ENCODE results near the gene LINGO1. TPM values are rescaled to one million over a fixed set of nuclear protein-coding genes. Genes with fewer than 3 reads are reported as not detected.
A peak's percentile ranks its signal among the peaks of the same experiment; 100 is the strongest.

LINGO1 gene
- total RNA-seq, 4 donors from 2014 or later = 0.42 to 4.4 (median 1.5) TPM

DNA sequence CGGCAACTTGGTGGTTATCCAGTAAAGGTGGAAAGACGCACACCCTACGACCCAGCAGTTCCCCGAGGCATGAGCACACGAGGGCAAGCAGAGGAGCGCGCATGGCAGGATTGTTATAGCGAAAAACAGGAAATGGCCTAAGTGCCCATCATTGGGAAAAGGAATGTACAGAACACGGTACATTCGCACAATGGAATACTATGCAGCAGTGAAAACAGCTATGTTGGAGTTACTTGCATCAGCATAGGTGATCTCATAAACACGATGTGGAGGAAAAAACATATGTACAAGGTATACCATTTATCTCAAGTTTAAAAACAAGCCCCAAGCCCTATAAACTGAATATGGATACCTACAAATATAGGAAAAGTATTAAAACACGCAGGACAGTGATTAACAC is 6.7 kb upstream of the LINGO1 start:
- TF ChIP-seq POLR2A (IDR thresholded peaks at IDR 0.05) = no peak
- H3K4me3 ChIP-seq (ENCODE audit: low read depth, poor library complexity, severe bottlenecking) = no peak overlapping the region
- no peak for DNase-seq (ENCODE audit: low spot score in 2 of 2)
- 93 to 94% methylated on average over 12 of the region's 12 CpGs for WGBS, 2 donors
- intact Hi-C loops (cut with DNase I; ENCODE audit: low total_unique reads) = no loop called here

DNA sequence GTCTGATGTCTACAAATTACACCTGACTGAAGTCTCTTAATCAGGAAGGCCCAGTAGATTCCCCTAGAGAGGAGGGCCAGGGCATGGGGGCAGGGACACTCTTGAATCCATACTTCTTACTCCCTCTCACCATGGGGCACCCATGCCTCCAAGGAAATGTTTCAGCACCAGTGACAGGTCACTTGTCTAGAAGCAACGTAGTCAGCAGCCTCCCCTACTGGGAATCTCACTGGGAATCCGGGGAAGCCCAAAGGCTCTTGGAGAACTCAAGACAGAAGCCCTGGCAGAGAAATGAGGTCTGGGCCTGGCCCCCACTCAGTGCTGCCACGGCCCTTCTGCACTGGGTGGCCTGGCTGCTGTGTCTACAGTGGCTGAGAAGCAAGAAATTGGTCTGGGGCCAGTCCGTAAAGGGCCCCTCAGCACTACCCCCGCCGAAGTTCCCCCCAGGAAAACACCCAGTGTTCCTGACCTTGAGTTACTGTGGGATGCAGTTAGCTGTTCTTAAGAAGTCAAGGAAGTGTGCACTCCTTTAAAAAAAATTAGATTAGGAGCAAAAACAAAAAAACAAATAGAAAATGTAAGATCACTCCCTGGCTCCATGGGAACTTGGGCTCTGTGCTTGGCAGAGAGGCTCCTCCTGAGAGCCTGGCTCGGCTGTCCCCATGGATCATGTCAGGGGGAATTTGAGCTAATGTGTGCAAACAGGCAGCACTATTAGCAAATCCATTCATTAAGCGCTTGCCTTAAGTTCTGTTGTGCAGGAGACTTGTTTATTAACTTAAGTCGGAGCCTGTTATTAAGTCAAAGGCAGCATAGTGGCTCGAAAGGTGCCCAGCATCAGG is 5.4 kb upstream of the LINGO1 start:
- H3K4me3 ChIP-seq (ENCODE audit: low read depth, poor library complexity, severe bottlenecking) = no peak overlapping the region
- 72 to 81% methylated on average over 10 of the region's 10 CpGs for WGBS, 2 donors
- TF ChIP-seq, protein P1, sequence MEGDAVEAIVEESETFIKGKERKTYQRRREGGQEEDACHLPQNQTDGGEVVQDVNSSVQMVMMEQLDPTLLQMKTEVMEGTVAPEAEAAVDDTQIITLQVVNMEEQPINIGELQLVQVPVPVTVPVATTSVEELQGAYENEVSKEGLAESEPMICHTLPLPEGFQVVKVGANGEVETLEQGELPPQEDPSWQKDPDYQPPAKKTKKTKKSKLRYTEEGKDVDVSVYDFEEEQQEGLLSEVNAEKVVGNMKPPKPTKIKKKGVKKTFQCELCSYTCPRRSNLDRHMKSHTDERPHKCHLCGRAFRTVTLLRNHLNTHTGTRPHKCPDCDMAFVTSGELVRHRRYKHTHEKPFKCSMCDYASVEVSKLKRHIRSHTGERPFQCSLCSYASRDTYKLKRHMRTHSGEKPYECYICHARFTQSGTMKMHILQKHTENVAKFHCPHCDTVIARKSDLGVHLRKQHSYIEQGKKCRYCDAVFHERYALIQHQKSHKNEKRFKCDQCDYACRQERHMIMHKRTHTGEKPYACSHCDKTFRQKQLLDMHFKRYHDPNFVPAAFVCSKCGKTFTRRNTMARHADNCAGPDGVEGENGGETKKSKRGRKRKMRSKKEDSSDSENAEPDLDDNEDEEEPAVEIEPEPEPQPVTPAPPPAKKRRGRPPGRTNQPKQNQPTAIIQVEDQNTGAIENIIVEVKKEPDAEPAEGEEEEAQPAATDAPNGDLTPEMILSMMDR (IDR thresholded peaks at IDR 0.05) = no peak
- no peak for TF ChIP-seq POLR2A (IDR thresholded peaks at IDR 0.05)
- no peak for DNase-seq (ENCODE audit: low spot score in 2 of 2)
- intact Hi-C loops (cut with DNase I; ENCODE audit: low total_unique reads) = no loop called here

DNA sequence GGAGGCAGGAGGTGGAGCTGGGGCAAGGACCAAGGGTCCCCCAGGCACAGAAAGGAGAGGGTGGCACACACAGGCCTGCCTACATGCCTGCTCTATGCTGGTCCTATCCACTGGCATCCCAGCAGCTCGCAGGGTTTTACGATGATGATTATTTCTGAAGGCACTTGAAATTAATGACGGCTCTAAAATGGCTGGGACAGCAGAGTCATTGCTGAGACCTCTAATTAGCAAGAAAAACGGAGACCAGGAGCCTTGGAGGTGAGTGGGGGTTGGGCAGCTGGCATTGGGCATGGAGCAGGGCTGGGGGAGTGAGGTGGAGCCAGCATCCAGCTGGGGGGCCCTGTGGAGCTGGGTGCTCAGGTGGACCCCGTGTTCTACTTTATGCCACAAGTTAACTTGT is 3.5 kb upstream of the LINGO1 start:
- H3K4me3 ChIP-seq (ENCODE audit: low read depth, poor library complexity, severe bottlenecking) = no peak overlapping the region
- 82 to 88% methylated on average over 5 of the region's 5 CpGs for WGBS, 2 donors
- intact Hi-C loops (cut with DNase I; ENCODE audit: low total_unique reads) = no loop called here
- TF ChIP-seq POLR2A (IDR thresholded peaks at IDR 0.05) = no peak
- TF ChIP-seq, protein P1 (IDR thresholded peaks at IDR 0.05) = no peak
- no peak for DNase-seq (ENCODE audit: low spot score in 2 of 2)

DNA sequence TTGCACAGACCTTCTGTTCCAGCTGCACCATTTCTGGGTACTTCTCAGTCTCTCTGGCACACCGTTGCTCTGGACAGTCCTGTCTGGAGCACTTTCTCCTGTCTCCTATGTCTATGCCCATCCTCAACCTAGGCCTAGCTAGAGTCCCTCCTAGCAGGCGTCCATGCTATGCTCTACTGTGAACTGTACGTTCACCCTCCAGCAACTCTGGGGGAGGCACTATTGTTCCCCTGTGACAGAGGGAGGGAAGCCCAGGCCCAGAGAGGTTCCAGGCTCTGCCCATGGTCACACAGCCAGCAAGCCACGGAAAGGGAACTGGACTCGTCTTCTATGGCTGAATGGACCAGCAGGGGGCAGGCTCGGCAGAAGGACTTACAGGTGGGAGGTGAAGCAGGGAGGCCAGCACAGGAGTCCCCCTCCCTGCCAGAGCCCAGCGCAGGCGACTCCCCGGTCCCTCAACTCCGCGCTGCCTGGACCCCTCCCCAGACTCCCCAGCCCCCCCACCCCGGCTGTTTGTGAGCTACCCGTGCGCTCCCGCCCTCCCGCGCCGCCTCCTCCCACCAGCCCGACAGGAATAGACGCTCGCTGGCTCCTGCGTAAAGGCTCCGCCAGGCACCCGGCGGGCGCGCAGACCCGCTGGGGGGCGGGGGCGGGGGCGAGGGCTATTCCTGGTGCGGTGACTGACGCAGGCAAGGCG is 1.7 kb upstream of the LINGO1 start:
- peak in 1 of 2 donors; percentile 90 for DNase-seq (ENCODE audit: low spot score in 2 of 2)
- no peak for TF ChIP-seq POLR2A (IDR thresholded peaks at IDR 0.05)
- TF ChIP-seq, protein P1 (IDR thresholded peaks at IDR 0.05) = no peak
- H3K4me3 ChIP-seq (ENCODE audit: low read depth, poor library complexity, severe bottlenecking) = no peak overlapping the region
- 5 to 13% methylated on average over 9 to 10 of the region's 34 CpGs for WGBS, 2 donors
- intact Hi-C loops (cut with DNase I; ENCODE audit: low total_unique reads) = loop anchor here (2.0 kb wide), 1 partner anchor 184 kb away; no protein-coding TSS in a partner anchor

DNA sequence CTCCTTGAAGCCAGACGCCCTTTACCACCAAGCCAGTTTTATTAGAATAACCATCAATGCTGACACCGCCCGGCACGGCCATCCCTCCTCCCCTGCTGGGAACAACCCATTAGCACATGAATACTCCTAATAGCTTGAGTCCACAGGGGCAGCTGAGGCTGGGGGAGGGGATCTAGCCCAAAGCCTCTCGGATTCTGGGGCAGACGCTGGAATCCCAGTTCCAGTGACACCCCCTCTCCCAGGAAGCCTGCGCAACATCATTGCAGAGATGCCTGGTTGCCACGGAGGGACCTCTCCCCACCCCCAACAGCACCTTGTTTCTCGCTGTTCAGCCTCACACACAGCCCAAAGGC is 1.2 kb upstream of the LINGO1 start:
- intact Hi-C loops (cut with DNase I; ENCODE audit: low total_unique reads) = loop anchor here (2.0 kb wide), 1 partner anchor 185 kb away; no protein-coding TSS in a partner anchor
- H3K4me3 ChIP-seq (ENCODE audit: low read depth, poor library complexity, severe bottlenecking) = no peak overlapping the region
- DNase-seq (ENCODE audit: low spot score in 2 of 2) = no peak
- TF ChIP-seq POLR2A (IDR thresholded peaks at IDR 0.05) = no peak
- TF ChIP-seq, protein P1 (IDR thresholded peaks at IDR 0.05) = no peak
- 17 to 20% methylated on average over 9 of the region's 9 CpGs for WGBS, 2 donors

DNA sequence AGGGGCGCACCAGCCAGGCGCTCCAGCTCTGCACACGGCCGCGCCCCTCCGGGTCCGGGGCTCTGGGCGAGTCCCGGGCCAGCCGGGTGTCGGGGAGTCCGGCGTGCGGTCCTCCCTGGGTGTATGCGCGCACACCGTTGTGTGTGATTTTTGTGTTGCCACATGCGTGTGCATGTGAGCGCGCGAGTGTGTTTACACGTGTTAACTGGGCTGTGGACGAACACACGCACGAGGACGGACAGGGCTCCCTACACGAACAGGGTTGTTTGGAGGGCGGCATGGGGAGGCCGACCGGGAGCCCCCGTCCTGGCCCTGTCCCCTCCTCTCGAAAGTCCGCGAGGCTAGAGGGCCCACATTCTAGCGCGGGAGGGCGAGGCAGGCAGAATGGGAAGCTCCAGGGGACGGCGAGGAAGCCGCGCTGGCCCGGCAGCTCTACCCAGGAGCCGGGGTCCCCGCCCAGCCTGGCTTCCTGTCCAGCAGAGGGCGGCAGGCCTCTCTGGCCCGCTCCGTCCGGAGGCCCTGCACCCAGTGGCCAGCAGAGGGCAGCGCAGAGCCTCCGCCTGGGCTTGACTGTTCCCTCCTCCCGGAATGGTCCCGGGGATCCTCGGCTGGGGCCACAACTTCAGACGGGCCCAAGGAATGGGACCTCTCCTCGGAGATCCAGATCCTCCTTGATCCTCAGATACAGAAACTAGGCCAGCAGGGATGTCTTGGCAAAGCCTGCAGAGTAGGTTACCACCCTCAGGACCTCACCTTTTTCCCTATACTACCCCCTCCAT is 611 bp upstream of the LINGO1 start:
- 1 to 3% methylated on average over 6 to 36 of the region's 55 CpGs for WGBS, 2 donors
- H3K4me3 ChIP-seq (ENCODE audit: low read depth, poor library complexity, severe bottlenecking) = no peak overlapping the region
- intact Hi-C loops (cut with DNase I; ENCODE audit: low total_unique reads) = no loop called here
- DNase-seq (ENCODE audit: low spot score in 2 of 2) = peak; percentile 77 to 95
- TF ChIP-seq, protein P1 (IDR thresholded peaks at IDR 0.05) = peak in 2 of 3 donors; percentile 38 to 97
- TF ChIP-seq POLR2A (IDR thresholded peaks at IDR 0.05) = no peak
